ENCODE results near the gene KAT2A. TPM values are rescaled to one million over a fixed set of nuclear protein-coding genes. Genes with fewer than 3 reads are reported as not detected.
A peak's percentile ranks its signal among the peaks of the same experiment; 100 is the strongest.

KAT2A gene
- total and polyA plus RNA-seq, 2 donors from 2014 or later: 38.6 TPM

DNA sequence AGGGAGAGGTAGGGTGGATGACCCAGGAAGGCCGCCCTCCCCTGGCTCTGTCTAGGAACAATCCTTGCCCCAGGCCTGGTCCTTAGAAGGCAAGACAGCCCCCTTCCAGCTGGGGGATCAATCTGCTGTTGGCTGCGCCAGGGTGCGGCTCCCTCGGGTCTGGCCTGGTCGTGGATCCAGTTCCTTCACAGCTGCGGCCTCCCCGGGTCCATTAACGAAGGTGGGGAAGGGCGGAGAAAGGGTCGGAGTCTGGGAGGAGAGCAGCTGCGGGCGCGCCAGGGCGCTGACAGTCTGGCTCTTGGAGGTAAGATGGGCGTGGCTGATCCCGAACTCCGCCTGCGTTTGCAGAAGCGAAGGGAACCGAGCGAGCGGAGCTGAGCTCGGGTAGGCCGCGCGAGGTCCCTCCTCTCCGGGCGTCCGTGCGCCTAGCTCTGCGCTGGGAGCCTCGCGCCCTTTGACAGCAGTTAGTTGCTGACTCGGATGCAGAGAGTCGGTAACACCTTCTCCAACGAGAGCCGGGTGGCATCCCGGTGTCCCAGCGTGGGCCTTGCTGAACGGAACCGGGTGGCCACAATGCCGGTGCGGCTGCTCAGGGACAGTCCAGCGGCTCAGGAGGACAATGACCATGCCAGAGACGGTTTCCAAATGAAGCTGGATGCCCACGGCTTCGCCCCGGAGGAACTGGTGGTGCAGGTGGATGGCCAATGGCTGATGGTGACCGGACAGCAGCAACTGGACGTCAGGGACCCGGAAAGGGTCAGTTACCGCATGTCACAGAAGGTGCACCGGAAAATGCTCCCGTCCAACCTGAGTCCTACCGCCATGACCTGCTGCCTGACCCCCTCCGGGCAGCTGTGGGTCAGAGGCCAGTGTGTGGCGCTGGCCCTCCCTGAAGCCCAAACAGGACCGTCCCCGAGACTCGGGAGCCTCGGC, 1.5 kb upstream of the KAT2A start, which contains the start of gene HSPB9:
HSPB9 (plus strand) TSS at position 434 of the 933 bp plus-strand sequence; CDS start at position 481, 47 bp downstream.
- no peak within 1 kb of the TSS for H3K27ac ChIP-seq (ENCODE audit: low read depth in 2 of 2, low read length in 2 of 2)
- DNase-seq (peak in 4 of 5 donors; percentile 50 to 80 (median 55)), FAIRE-seq (no peak)
- peaks cover 0 to 9% (median 6%) of the 10 kb centered on the region in 3 donors for H3K4me1 ChIP-seq (ENCODE audit: control insufficient read depth in 2 of 3, insufficient read depth in 2 of 3, low read depth in 1 of 3, low read length in 3 of 3)
- TF ChIP-seq CTCF (IDR thresholded peaks at IDR 0.05; ENCODE audit: borderline replicate concordance, extremely low read depth, insufficient read depth): no peak
- H3K9me3 ChIP-seq (ENCODE audit: control insufficient read depth in 2 of 3, insufficient read depth in 1 of 3, low read length in 3 of 3): no peaks in the 10 kb centered on the region
- peak within 1 kb of the TSS in 1 of 3 donors; percentile 46 for H3K4me3 ChIP-seq (ENCODE audit: low read length in 3 of 3)
- H3K27me3 ChIP-seq (ENCODE audit: control insufficient read depth, insufficient read depth, low read length): no peaks in the 10 kb centered on the region
- peak within 1 kb of the TSS in 2 of 3 donors; percentile 33 to 53 for H3K9ac ChIP-seq (ENCODE audit: low read length in 3 of 3)
- peaks cover 2 to 28% (median 9%) of the 10 kb centered on the region in 3 donors for H3K36me3 ChIP-seq (ENCODE audit: control insufficient read depth in 2 of 3, insufficient read depth in 3 of 3, low read length in 3 of 3)
- intact Hi-C loops (cut with DNase I): no loop called here

- DNase-seq: no peak
- intact Hi-C loops (cut with DNase I): no loop called here
- no peak overlapping the region for H3K9ac ChIP-seq (ENCODE audit: low read length in 3 of 3)
These were observed 902 bp downstream of the KAT2A start for GRCh38 chr17:42120161-42120769.

DNA sequence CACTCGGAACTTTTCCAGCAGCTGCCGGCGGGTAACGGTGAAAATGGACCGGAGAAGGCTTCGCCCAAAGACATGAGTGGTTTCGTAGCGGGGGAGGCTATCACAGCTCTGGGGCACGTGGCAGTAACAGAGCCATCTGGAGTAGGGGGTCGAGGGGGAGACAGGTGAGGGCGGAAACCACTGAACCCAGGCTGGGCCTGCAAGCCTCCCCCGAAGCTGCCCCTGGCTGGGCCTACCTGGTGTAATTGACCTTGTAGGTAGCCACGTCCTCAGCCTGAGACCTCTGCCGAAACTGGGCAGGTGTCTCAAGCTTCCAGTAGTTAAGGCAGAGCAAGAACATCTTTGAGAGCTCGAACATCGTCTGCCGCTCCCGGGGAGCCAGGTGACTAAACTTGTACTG, 1.9 kb downstream of the KAT2A start:
- Histone ChIP-seq H3K9me3 (ENCODE audit: control insufficient read depth in 2 of 3, insufficient read depth in 1 of 3, low read length in 3 of 3) (no peaks in the 10 kb centered on the region), H3K27ac (ENCODE audit: low read depth in 2 of 2, low read length in 2 of 2) (no peak overlapping the region), H3K27me3 (ENCODE audit: control insufficient read depth, insufficient read depth, low read length) (no peaks in the 10 kb centered on the region), H3K4me3 (ENCODE audit: low read length in 3 of 3) (no peak overlapping the region), H3K9ac (ENCODE audit: low read length in 3 of 3) (no peak overlapping the region), H3K36me3 (ENCODE audit: control insufficient read depth in 2 of 3, insufficient read depth in 3 of 3, low read length in 3 of 3) (peaks cover 0 to 9% (median 2%) of the 10 kb centered on the region in 3 donors), H3K4me1 (ENCODE audit: control insufficient read depth in 2 of 3, insufficient read depth in 2 of 3, low read depth in 1 of 3, low read length in 3 of 3) (peaks cover 0 to 9% (median 6%) of the 10 kb centered on the region in 3 donors)
- no peak for TF ChIP-seq CTCF (IDR thresholded peaks at IDR 0.05; ENCODE audit: borderline replicate concordance, extremely low read depth, insufficient read depth)
- DNase-seq: no peak
- intact Hi-C loops (cut with DNase I): loop anchor here (5.0 kb wide), 1 partner anchor 157 kb away; no protein-coding TSS in a partner anchor
- FAIRE-seq: no peak

More at GRCh38 chr17:42120161-42120769, 902 bp downstream of the KAT2A start:
- no peak for TF ChIP-seq CTCF (IDR thresholded peaks at IDR 0.05; ENCODE audit: borderline replicate concordance, extremely low read depth, insufficient read depth)
- Histone ChIP-seq H3K4me1 (ENCODE audit: control insufficient read depth in 2 of 3, insufficient read depth in 2 of 3, low read depth in 1 of 3, low read length in 3 of 3) (peaks cover 0 to 9% (median 6%) of the 10 kb centered on the region in 3 donors), H3K9me3 (ENCODE audit: control insufficient read depth in 2 of 3, insufficient read depth in 1 of 3, low read length in 3 of 3) (no peaks in the 10 kb centered on the region), H3K27me3 (ENCODE audit: control insufficient read depth, insufficient read depth, low read length) (no peaks in the 10 kb centered on the region), H3K36me3 (ENCODE audit: control insufficient read depth in 2 of 3, insufficient read depth in 3 of 3, low read length in 3 of 3) (peaks cover 0 to 13% (median 0%) of the 10 kb centered on the region in 3 donors), H3K27ac (ENCODE audit: low read depth in 2 of 2, low read length in 2 of 2) (no peak overlapping the region), H3K4me3 (ENCODE audit: low read length in 3 of 3) (peak overlapping the region in 1 of 3 donors; percentile 46)
- FAIRE-seq: no peak
